ENCODE data around the gene OLFM3. TPM values are rescaled to one million over a fixed set of nuclear protein-coding genes. Genes with fewer than 3 reads are reported as not detected.

Gene OLFM3
- not detected in 2 replicates for total RNA-seq

GRCh38 chr1:101996825-101997465 lies at the start of gene OLFM3:
Gene OLFM3 (minus strand): TSS chr1:101996926.

